NCI-H2227 treated with DMSO at 0.1 percent for 48 hours (cell line): ENCODE data around the gene AASDH.
"Not testable (repeated sequence)": the region's sequence is repeated elsewhere in the genome, so short reads cannot be mapped to it uniquely, and the experiment has no call there.

Experiments
- DNase-seq: peaks from one replicate; lab custom pipeline; 2025; lab: John Stamatoyannopoulos, UW

Gene AASDH

DNA sequence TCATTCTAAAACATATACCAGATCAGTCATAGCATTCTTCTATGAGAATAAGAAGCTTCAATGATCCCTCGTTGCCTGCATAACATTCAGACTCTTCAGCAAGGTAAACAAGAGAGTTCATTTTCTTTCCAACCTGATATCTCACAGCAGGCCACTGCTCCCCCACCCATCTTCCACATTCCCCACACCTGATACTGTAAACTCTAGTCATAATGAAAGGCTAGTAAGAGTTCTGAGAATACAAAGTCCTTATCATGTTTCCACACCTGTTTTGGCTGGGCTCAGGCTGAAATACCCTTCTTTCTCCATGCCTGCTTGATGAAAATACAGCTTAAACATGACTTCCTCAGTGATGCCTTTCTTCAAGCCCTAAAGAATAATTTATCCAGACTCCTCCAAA lies 2.3 kb upstream of the AASDH start:
- DNase-seq = no peak

DNA sequence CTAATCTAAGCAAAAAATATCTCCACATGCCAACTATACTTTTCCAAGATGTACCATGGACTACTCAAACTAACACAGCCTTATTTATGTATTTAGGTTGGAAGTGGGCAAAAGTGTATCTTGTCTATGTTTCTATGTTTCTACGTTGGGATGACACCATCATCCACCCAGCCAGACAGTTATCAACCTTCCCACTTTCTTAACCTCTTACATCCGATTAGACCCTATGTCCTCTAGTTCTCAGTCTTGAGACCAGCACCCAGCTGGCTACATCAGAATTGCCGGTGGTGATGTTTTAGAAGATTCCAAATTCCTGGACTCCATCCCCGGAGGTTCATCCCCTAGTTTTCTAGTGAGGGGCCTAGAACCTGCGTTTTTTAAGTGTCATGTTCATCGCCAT lies 1.0 kb upstream of the AASDH start:
- DNase-seq = no peak

DNA sequence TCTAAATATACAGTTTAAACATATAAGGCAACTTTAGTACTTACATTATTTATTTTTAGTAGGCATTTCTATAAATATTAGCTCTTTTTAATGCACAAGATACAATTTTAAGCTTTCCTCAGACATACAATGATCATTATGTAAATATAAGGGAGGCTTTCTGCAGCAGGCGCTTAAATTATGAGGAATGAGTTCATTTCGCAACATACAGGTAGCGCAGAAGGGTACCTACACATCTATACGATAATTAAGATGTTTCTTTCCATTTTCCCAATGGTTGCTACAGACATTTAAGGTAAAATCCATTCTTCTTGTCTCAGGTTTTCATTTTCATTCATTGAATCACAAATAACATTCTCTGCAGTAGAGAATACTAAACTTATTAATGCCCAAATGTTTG lies 1.2 kb downstream of the AASDH start:
- DNase-seq = no peak

DNA sequence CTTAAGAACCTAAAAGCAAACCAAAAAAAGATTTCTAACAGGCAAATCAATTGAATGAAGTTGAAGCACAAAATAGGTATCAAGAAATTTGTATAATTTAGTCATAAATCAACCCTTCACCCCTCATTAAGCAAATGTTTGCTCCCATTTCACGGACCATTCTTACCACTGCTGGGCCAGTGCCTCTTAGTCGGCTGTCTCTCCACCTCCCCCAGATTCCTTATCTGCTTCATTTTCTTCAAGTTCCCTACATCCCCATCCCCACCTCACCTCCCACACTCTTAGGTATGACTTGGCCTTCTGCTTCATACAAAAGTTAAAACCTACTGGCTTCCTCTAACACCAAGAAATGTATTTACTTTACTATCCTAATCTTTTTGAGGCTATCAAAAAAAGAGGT lies 11.8 kb downstream of the AASDH start:
- no peak for DNase-seq

DNA sequence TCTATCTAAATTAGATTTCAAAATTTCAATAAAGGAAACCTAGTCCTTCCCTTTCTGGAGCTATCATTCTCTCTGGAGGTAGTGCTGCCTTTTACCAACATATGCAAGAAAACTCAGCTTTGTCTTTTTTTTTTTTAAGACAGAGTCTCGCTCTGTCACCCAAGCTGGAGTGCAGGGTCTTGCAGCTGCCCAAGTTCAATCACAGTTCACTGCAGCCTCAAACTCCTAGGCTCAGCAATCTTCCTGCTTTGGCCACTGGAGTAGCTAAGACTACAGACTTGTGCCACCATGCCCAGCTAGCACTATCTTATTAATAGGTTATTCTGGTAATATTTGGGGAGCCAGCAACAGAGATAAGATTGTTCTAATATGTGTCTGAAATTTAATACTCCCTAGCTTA lies 12.3 kb downstream of the AASDH start:
- DNase-seq = no peak

DNA sequence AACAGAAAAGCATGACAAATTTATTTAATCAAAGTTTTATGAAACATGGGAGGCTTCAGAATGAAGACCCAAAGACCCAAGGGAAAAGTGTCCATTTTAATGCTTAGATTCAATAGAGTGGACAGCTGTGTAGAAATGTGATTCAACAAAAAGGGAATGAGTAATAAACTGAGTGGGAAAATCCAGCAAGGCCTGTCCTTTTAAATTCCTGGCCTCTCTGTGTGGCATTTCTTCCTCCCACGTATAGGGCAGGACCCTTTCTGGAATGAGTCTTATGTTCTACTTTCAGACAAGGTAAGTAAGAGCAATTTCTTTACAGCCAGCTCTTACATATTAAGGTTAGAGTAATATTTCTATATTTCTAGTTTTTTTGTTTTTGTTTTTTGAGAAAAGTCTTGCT lies 14.5 kb downstream of the AASDH start:
- DNase-seq = no peak

DNA sequence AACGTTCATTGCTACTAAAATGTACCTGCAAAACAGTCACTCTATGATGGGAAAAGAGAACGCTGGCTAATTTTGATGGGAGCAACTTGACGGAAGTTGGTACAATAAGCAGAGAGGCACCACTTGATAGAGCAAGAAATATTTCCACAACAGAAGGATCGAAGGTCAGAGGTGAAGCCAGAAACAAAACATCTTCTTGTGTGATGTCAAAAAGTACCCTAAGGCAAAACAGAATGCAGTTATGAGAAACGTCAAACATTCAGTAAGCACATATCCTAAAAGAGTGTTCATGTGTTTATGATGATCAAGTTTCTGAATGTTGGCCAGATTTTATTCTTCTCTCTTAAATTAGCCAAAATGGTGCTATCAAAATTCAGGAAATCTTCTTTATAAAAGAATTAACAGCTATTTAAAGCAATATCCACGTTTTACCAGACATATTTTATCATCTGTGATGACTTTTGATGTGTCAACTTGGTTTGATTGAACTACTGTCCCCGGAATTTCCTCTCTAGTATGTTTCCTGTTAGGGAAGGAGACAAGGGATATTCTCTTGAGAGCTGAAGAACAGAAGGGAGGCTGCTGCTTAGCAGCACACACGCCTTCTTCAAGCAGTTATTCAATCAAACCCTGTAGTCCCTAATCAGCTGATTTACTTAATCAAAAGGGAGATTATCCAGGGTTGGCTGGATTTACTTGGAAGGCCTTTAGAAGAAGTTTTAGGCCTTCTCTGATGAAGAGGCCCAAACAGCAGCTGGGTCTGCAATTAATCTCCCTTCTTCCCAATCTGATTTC lies 15.7 kb downstream of the AASDH start:
- DNase-seq = no peak

DNA sequence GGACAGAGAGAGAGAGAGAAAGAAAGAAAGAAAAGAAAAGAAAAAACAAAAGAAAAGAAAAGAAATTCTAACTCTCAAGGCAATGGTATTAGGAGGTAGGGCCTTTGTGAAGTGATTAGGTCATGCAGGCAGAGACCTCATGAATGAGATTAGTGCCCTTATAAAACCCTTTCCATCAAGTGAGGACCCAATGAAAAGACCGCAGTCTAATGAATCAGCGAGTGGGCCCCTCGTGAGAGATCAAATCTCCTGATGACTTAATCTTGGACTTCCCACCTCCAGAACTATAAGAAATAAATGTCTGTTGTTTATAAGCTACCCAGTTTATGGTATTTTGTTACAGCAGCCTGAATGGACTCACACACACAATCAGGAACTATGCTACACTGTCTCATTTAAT lies 16.9 kb downstream of the AASDH start:
- DNase-seq = no peak

DNA sequence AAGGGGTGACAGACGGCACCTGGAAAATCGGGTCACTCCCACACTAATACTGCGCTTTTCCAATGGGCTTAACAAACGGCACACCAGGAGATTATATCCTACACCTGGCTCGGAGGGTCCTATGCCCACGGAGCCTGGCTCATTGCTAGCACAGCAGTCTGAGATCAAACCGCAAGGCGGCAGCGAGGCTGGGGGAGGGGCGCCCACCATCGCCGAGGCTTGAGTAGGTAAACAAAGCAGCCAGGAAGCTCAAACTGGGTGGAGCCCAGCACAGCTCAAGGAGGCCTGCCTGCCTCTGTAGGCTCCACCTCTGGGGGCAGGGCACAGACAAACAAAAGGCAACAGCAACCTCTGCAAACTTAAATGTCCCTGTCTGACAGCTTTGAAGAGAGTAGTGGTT lies 24.3 kb downstream of the AASDH start:
- DNase-seq = not testable (repeated sequence)

DNA sequence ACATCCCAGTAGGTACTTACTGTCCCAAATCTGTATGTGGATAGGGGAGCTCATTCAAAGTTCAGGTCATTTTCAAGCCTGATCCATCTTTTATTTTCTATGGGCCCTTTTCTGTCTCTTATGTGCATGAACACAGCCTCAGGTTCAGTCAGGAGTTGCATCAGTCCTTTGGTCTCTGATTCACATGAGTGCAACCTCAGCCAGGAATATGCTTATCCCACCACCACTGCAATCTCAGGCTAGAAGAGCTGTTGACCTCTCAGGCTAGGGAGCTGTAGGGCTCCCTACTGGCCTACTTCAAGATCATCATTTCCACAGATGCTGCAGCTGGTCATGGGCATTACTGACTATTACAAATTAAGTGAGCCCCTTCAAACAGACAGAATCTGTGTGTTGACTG lies 27.2 kb downstream of the AASDH start:
- DNase-seq = no peak

DNA sequence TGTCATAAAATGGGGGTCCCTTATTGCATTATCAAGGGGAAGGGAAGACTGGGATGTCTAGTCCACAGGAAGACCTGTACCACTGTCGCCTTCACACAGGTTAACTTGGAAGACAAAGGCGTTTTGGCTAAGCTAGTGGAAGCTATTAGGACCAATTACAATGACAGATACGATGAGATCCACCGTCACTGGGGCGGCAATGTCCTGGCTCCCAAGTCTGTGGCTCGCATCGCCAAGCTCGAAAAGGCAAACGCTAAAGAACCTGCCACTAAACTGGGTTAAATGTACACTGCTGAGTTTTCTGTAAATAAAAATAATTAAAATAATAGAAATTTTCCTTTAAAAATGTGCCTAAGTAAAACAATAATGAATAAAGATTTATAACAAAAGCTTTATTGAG lies 30.6 kb downstream of the AASDH start:
- DNase-seq = no peak

DNA sequence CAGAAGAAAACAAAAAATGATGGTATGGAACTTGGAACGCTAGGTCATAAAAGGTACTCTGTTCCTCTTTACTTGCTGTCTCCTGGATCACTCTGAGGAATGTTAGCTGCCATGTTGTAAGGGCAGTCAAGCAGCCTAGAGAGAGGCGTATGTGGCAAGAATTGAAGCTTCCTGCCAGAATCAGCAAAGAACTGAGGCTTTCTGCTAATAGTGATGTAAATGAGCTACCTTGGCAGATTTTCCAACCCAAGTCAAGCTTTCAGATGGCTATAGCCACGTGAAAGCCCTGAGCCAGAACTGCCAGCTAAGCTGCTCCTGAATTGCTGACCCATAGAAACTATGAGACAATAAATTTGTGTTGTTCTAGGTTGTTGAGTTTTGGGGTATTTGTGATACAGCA lies 38.7 kb downstream of the AASDH start:
- DNase-seq = no peak

DNA sequence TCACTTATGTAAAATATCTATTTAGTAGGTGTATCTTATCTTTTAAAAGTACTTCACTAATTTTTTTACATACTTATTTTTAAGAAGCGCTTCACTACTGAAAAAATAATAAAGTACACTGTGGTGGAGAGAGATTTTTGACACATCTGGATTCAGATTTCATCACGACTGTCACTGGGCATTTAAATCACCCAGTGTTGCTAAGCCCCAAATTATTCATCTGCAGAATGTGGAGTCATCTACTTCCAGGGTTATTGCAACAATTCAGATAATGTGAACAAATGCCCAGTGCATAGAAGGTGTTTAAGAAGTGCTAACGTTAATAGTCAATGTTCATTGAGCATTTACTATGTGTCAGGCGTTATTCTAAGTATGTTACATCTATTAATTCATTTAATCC lies 41.8 kb downstream of the AASDH start:
- no peak for DNase-seq

DNA sequence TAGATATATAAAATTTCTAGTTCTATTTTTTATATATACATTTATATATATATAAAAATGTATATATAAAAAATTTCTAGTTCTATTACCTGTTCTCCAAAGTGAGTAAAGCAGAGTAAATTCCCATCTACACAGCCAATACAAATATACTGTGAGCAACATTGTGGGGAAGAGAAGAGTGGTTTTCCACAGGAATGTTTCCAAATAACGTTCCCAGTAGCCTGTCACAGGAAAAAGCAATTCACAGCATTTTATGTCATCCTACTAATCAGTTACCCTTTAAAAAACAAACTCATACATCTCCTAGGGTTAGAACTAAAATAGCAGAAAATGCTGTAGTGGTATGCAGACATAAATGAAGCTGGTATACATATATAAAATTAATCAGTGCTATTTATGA lies 44.5 kb downstream of the AASDH start:
- no peak for DNase-seq

DNA sequence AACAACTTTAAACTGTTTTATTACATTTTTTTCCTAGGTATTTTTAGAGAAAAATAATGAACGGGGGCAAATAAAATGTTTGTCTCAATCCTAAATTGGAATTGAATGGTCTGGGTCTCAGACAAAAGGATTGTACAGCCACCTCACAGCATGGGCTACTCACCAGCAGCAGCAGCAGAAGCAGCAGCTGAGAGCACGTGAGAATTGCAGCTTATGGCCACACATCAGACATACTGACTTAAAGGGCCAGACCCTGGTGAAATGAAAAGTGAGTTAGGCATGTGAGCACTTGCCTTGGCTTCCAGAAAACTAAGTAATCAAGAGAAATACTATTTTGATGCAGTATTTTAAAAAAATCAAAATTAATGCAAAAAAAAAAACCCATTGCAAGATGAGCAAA lies 56.6 kb downstream of the AASDH start:
- no peak for DNase-seq

DNA sequence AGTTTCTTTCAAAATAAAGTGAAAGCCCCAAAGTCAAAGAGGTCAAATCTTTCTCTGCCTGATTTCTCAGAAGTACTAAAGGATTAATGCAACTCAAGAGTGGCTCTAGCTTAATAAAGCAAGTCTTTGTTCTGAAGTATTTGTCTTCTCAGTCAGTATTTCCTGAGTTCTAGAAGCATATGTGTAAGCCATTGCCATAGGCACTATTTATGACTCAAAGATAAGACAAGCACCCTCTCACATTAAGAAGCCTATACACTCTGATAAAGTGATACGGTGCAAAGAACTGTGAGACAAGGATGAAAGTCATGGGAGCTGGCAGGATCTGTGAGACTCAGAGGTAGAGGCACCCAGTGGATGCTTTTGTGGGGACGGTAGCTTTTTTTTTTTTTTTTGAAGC lies 60.9 kb downstream of the AASDH start:
- no peak for DNase-seq

DNA sequence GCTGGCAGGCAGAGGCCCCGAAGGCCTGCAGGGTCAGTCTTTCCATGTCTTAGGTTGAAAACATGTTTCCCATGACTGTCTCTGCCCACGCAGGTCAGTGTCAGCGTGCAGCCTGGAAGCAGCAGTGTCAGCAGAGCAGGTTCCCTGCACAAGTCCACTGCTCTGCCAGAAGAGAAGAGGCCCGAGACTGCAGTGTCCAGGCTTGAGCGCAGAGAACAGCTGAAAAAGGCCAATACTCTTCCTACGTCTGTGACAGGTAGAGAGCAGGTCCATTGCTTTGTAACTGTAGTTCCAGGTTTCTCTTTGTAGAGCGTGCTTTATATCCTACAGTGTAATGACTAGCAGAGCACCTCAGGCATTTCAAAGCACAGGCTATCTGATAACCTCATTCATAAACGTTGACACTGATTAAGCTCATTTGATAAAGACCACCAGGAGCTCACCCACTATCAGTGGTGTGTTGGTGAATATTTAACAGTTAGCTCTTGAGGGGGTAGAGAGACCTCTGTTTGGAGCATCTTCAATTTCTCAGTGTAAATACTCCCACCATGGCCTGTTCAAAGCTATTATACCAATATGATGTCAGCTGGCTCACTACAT lies 63.2 kb downstream of the AASDH start:
- no peak for DNase-seq

DNA sequence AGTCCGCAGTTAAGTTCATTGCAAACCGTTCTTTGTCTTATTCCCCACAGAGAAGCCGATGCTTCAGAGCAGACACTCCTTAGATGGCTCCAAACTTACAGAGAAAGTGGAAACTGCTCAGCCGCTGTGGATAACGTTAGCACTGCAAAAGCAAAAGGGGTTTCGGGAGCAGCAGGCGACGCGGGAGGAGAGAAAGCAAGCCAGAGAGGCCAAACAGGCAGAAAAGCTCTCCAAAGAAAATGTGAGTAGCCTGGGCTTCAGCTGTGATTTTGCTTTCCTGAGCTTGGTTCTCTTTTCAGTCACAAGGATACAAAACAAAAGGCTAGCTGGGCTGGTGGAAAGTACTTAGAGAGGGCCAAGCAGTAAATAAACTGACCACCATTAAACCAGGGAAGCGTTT lies 64.0 kb downstream of the AASDH start:
- no peak for DNase-seq

DNA sequence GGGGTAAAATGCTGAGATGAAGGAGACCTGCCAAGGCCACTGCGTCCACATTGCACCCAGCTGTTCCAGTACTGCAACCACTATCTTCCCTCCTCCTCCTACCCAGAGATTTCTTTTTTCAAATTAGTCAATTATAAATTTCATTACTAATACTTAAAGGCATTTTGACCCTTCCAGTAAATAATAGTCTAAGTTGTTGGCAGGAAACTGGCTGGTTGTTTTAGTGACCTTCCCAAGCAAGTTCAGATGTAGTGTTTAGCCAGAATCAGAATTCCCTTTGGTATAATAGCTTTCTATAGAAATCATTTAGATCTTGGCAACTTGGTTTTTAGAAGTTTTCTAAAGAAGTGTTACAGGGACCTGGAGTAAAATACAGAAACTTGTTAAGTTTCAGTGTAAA lies 66.0 kb downstream of the AASDH start:
- DNase-seq = no peak

DNA sequence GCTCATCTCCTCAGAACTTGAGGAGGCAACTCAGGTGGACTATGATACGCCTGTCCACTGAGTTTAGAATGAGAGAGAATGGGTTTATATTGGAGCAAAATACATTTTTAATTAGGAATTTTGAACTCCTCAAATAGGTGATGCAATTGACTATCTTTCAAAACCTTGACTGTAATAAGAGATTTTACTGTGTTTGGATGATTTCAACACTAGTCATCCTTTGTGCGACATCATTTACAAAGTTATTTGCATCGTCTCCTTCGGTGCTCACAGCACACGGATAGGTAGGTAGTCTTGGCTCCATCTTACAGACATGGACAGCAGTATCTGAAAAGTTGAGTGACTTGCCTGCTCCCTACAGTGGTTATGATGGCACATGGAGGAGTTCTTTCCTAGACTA lies 67.0 kb downstream of the AASDH start:
- no peak for DNase-seq

DNA sequence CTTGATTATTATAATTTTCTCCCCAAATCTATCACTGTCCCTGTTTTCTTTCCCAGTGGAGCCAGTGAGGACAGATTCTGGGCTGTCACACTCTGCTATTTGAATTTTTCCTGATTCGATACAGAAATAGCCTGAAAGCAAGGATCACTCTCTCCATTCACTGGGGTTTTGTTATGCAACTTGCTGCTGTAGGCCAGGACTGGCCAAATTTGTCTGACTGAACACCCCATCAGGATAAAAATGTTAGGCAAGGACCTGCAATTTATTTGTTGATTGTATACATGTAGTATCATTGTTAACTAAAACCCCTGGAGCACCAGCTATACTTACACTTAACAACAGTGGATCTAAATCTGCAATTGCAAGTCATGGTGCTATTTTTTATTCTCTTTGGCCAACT lies 68.7 kb downstream of the AASDH start:
- DNase-seq = no peak

DNA sequence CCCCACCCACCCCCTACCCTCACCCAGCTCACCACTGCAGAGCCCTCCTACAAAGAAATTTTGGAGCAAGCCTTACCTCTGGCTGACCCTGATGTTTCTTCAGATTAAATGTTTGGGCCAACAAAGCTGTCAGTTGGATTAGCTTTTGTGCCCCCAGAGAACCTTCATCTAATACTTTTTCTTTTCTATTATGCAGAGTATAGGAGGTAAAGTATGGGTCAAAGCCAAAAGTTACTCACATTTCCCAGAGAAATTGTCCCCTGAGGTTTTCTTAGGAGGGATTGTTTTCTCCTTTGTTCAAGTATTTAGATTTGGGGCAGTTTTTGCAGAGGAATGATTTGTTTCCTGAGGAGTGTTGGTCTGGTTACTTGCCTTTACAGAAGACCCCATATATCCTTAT lies 69.5 kb downstream of the AASDH start:
- DNase-seq = no peak

DNA sequence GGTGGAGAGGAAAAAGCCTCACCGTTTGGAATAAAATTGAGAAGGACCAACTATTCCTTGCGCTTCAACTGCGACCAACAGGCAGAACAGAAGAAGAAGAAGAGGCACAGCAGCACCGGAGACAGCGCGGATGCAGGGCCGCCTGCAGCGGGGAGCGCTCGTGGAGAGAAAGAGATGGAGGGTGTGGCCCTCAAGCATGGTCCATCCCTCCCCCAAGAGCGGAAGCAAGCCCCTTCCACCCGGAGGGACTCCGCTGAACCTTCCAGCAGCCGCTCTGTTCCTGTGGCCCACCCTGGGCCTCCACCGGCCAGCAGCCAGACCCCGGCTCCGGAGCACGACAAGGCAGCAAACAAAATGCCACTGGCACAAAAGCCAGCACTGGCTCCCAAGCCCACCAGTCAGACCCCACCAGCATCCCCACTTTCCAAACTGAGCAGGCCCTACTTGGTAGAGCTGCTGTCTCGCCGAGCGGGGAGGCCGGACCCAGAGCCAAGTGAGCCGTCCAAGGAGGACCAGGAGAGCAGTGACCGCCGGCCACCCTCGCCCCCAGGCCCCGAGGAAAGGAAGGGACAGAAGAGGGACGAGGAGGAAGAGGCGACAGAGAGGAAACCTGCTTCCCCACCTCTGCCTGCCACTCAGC lies 71.2 kb downstream of the AASDH start:
- no peak for DNase-seq

DNA sequence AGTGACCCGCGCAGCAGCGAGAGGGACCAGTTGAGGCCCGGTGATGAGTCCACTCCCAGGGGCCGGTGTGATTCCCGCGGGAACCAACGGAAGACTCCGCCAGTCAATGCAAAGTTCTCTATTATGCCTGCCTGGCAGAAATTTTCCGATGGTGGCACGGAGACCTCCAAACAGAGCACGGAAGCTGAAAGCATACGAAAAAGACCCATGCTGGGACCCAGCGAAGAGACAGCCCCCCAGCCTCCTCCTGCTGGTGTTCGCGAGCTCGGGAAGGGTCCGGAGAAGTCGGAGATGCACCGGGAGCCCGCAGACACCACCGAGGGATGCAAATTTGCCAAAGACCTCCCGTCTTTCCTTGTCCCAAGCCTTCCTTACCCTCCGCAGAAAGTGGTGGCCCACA lies 71.7 kb downstream of the AASDH start:
- no peak for DNase-seq
